ENCODE measurements around the gene PGAP3.

DNA sequence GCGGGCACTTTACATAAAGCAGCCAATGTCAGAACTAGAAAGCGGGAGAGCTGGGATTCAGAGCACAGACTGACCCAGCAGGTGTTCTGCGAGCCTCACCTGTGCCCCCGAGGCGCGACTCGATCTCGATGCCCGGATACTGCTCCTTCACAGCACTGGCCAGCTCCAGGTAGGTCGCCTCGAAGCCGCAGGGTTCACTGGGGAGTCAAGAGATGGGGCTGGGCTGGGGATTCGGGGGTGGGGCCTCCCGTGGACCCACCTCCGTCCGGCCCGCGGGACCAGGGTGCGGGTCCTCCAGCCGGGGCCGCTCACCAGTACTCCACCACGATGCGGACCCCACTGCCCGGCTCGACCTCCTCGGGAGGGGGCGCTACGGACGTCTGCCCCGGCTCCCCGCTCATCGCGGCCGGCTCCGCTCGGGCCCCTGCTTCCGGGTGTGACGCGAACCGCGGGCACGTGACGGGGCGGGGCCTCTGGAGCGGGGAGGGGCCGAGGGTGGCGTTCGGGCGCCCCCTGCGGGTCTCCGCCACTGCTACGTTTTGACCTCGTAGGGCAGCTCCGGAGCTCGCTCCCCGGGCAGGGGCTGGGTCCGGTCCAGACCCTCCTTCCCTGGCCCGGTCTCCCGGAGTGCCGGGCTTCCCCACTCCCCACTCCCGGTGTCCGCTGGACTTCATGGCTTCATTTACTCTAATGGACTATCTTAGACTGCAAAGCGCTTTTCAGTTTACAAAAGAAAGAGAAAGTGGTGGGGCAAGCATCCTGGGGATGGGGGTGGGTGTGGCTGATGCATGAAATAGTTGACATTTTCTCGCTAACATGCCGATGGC lies 42.5 kb upstream of the PGAP3 start, which contains the start of gene MIEN1:
- TF ChIP-seq, protein P1, sequence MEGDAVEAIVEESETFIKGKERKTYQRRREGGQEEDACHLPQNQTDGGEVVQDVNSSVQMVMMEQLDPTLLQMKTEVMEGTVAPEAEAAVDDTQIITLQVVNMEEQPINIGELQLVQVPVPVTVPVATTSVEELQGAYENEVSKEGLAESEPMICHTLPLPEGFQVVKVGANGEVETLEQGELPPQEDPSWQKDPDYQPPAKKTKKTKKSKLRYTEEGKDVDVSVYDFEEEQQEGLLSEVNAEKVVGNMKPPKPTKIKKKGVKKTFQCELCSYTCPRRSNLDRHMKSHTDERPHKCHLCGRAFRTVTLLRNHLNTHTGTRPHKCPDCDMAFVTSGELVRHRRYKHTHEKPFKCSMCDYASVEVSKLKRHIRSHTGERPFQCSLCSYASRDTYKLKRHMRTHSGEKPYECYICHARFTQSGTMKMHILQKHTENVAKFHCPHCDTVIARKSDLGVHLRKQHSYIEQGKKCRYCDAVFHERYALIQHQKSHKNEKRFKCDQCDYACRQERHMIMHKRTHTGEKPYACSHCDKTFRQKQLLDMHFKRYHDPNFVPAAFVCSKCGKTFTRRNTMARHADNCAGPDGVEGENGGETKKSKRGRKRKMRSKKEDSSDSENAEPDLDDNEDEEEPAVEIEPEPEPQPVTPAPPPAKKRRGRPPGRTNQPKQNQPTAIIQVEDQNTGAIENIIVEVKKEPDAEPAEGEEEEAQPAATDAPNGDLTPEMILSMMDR (IDR thresholded peaks at IDR 0.05) = peak; percentile 82 to 91 (median 89)
- TF ChIP-seq POLR2A (IDR thresholded peaks at IDR 0.05) (peak; percentile 87), POLR2AphosphoS5 (IDR thresholded peaks at IDR 0.05) (peak; percentile 96 to 97 (median 96))

Data from breast epithelium (tissue), 3 donors.